Activated B cell treated with CpG ODN at 0.5 μM for 24 hours (primary cell): ENCODE results near the gene TLCD3B. TPM values are rescaled to one million over a fixed set of nuclear protein-coding genes. Genes with fewer than 3 reads are reported as not detected.
"Not testable (repeated sequence)": the region's sequence is repeated elsewhere in the genome, so short reads cannot be mapped to it uniquely, and the experiment has no call there.

Experiments used
- ATAC-seq: fragments of 200-7000 bp; cut with Tn5 transposase; one replicate; pipeline ENCODE4 v1.10.0; 2021; ENCODE audit warnings: low read depth, mild to moderate bottlenecking, moderate library complexity
- CTCF ChIA-PET: fragments of 350-600 bp; sonication (Branson Sonifier 250); formaldehyde crosslinking; loops from one replicate; lab custom pipeline; 2021; ENCODE audit warnings: antibody characterized with exemption; lab: Charles Lee
- POLR2A ChIA-PET: fragments of 350-600 bp; sonication (Branson Sonifier 250); formaldehyde crosslinking; loops from one replicate; lab custom pipeline; 2021; ENCODE audit warnings: antibody characterized with exemption; lab: Charles Lee
- DNase-seq: peaks from one replicate; pipeline ENCODE4 v3.0.0; 2022
- H3K27ac Mint-ChIP-seq: one replicate; pipeline ENCODE4 v1.8.0; 2020; ENCODE audit warnings: mixed read lengths
- H3K27me3 Mint-ChIP-seq: one replicate; pipeline ENCODE4 v1.8.0; 2021; ENCODE audit warnings: mixed read lengths
- H3K36me3 Mint-ChIP-seq: one replicate; pipeline ENCODE4 v1.8.0; 2021; ENCODE audit warnings: low read depth, mixed read lengths
- H3K4me1 Mint-ChIP-seq: one replicate; pipeline ENCODE4 v1.8.0; 2021; ENCODE audit warnings: mixed read lengths
- H3K4me3 Mint-ChIP-seq: one replicate; pipeline ENCODE4 v1.8.0; 2020; ENCODE audit warnings: mild to moderate bottlenecking, mixed read lengths
- H3K9me3 Mint-ChIP-seq: one replicate; pipeline ENCODE4 v1.8.0; 2020; ENCODE audit warnings: mixed read lengths
- intact Hi-C: fragments of 100-400 bp; cut with micrococcal nuclease; formaldehyde crosslinking; loops from one replicate; pipeline ENCODE4 v1.15.1; 2024
- total RNA-seq: library from RNA; stranded (reverse); gene quantifications from 2 replicates; pipeline ENCODE4 v1.2.3, GENCODE V29; 2022
- TF ChIP-seq, protein P1 (sequence below): fragments of 200-600 bp; IDR thresholded peaks from one replicate; pipeline ENCODE4 v1.8.0; 2022; ENCODE audit warnings: antibody characterized with exemption, mild to moderate bottlenecking

Gene TLCD3B
- total RNA-seq, 1 donor from 2014 or later = not detected

DNA sequence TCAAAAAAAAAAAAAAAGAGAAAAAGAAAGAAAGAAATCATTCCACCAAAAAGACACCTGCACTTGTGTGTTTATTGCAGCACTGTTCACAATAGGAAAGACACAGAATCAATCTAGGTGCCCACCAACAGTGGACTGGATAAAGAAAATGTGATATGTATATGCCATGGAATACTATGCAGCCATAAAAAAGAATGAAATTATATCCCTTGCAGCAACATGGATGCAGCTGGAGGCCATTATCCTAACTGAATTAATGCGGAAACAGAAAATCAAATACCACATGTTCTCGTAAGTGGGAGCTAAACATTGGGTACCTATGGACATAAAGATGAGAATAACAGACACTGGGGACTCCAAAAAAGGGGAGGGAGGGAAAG lies 13.8 kb downstream of the TLCD3B start:
- H3K9me3 Mint-ChIP-seq = no peaks in the 10 kb centered on the region
- H3K4me3 Mint-ChIP-seq = no peak overlapping the region
- DNase-seq = no peak
- TF ChIP-seq, protein P1, sequence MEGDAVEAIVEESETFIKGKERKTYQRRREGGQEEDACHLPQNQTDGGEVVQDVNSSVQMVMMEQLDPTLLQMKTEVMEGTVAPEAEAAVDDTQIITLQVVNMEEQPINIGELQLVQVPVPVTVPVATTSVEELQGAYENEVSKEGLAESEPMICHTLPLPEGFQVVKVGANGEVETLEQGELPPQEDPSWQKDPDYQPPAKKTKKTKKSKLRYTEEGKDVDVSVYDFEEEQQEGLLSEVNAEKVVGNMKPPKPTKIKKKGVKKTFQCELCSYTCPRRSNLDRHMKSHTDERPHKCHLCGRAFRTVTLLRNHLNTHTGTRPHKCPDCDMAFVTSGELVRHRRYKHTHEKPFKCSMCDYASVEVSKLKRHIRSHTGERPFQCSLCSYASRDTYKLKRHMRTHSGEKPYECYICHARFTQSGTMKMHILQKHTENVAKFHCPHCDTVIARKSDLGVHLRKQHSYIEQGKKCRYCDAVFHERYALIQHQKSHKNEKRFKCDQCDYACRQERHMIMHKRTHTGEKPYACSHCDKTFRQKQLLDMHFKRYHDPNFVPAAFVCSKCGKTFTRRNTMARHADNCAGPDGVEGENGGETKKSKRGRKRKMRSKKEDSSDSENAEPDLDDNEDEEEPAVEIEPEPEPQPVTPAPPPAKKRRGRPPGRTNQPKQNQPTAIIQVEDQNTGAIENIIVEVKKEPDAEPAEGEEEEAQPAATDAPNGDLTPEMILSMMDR = no peak
- ATAC-seq = no peak
- H3K4me1 Mint-ChIP-seq = peaks cover 11% of the 10 kb centered on the region
- intact Hi-C loops = no loop called here
- H3K27me3 Mint-ChIP-seq = peaks cover 4% of the 10 kb centered on the region
- ChIA-PET POLR2A (no interaction called here), CTCF (no interaction called here)
- no peak overlapping the region for H3K27ac Mint-ChIP-seq
- no peaks in the 10 kb centered on the region for H3K36me3 Mint-ChIP-seq

DNA sequence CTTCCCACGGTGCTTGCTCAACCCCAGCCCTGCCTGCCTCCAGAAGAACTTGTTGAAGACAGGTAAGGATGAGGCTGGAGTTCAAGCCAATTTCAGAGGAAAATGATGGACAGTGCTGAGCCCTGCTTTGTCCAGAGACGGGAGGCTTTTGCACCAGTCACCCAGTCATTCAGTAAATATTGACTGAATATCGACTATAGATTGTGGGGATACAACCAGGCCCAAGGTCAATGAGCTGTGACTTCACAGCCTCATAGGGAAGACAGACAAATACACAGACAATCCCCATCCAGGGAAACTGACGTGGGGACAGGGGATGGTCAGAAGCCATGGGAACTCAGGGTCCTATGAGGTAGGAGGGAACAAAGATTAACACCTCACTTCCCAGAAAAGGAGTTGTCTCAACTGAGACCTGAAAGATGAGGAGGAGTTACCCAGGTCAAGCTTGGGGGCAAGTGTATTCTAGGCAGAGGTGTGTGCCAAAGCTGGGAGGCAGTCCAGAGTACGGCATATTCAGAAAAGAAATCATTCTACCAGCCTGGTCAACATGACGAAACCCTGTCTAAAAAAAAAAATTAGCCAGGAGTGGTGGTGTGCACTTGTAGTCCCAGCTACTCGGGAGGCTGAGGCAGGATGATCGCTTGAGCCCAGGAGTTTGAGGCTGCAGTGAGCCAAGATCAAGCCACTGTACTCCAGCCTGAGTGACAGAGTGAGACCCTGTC lies 14.4 kb downstream of the TLCD3B start:
- DNase-seq = no peak
- Mint-ChIP-seq H3K4me3 (no peak overlapping the region), H3K27me3 (peaks cover 9% of the 10 kb centered on the region), H3K4me1 (peaks cover 15% of the 10 kb centered on the region), H3K36me3 (no peaks in the 10 kb centered on the region), H3K9me3 (no peaks in the 10 kb centered on the region), H3K27ac (no peak overlapping the region)
- POLR2A ChIA-PET = no interaction called here
- ATAC-seq = no peak
- TF ChIP-seq, protein P1 = no peak
- CTCF ChIA-PET = no interaction called here
- intact Hi-C loops = no loop called here

DNA sequence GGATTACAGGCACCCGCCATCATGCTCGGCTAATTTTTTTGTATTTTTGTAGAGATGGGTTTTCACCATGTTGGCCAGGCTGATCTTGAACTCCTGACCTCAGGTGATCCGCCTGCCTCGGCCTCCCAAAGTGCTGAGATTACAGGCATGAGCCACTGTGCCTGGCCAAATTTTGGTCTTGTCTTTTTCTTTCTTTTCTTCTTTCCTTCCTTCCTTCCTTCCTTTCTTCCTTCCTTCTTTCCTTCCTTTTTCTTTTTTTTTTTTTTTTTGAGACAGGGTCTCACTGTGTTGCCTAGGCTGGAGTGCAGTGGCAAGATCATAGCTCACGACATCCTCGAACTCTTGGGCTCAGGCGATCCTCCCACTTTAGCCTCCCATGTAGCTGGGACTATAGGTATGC lies 15.6 kb downstream of the TLCD3B start:
- ChIA-PET POLR2A (interaction anchor here (0.6 kb wide), 1 partner anchor 49 kb away, joined by 3 read pairs; no protein-coding TSS in a partner anchor), CTCF (interaction anchor here (0.6 kb wide), 1 partner anchor 11 kb away, joined by 6 read pairs; no protein-coding TSS in a partner anchor)
- DNase-seq, H3K36me3 Mint-ChIP-seq, H3K9me3 Mint-ChIP-seq, H3K27ac Mint-ChIP-seq, ATAC-seq, intact Hi-C loops, H3K4me3 Mint-ChIP-seq, H3K4me1 Mint-ChIP-seq: not testable (repeated sequence)
- peaks cover 12% of the 10 kb centered on the region for H3K27me3 Mint-ChIP-seq

DNA sequence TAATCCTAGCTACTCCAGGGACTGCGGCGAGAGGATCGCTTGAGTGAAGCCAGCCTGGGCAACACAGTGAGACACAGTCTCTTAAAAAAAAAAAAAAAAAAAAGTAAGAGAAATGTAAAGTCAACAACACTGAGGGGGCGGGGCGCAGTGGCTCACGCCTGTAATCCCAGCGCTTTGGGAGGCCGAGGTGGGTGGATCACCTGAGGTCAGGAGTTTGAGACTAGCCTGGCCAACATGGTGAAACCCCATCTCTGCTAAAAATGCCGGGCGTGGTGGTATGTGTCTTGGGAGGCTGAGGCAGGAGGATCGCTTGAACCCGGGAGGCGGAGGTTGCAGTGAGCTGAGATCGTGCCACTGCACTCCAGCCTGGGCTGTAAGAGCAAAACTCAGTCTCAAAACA lies 18.5 kb downstream of the TLCD3B start:
- H3K4me3 Mint-ChIP-seq, ATAC-seq, DNase-seq, intact Hi-C loops, H3K36me3 Mint-ChIP-seq, CTCF ChIA-PET, H3K9me3 Mint-ChIP-seq, H3K27ac Mint-ChIP-seq: not testable (repeated sequence)
- Mint-ChIP-seq H3K27me3 (peaks cover 22% of the 10 kb centered on the region), H3K4me1 (peaks cover 13% of the 10 kb centered on the region)
- POLR2A ChIA-PET = interaction anchor here (0.6 to 0.7 kb wide), 2 partner anchors 11 to 35 kb away, joined by 3 to 4 read pairs; no protein-coding TSS in a partner anchor

DNA sequence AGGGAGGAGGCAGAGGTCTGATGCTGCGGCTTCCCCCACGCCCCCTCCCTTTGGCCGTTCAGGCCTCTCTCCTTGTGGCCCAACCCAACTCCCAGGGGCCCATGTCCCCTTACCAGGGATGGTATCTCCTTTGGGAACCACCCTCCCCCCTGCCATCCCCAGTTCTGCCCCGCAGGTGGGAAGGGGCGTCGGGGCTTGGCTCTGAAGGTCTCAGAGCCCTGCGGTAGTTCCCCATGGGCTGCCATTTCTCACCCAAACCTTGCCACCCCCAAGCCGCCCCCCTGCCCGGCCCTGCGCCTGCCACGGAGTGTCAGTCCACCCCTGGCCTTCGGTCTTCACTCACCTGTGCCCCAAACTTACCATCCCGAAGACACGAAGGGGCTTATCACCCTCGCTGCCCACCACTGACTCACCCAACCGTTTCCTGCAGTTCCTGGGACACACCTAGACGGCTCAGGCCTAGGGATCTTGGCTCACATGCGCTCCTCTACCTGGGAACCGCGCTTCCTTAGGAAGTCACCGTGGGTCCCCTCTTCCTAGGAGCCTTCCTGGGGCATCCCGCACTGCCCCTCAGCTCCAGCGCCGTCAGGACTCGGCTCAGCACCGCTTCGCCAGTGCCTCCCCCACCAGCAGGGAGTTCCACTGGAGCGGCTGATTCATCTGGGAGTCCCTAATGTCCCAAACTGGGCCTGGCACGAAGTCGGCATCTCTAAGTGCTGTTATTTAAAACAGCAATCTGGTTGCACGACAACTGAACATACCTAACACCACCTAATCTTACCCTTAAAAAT lies 19.2 kb downstream of the TLCD3B start:
- ATAC-seq (no peak), DNase-seq (no peak)
- Mint-ChIP-seq H3K9me3 (no peaks in the 10 kb centered on the region), H3K4me3 (peak overlapping the region; percentile 75), H3K27me3 (peaks cover 22% of the 10 kb centered on the region), H3K36me3 (no peaks in the 10 kb centered on the region), H3K4me1 (peaks cover 13% of the 10 kb centered on the region), H3K27ac (peak overlapping the region; percentile 50)
- ChIA-PET POLR2A (interaction anchor here (0.5 to 0.6 kb wide), 2 partner anchors 10 to 1039 kb away, joined by 3 to 4 read pairs; no protein-coding TSS in a partner anchor), CTCF (no interaction called here)
- intact Hi-C loops = no loop called here
- TF ChIP-seq, protein P1 = no peak
